Fibroblast of lung (primary cell): Measurements from ENCODE around the gene FHIT. TPM values are rescaled to one million over a fixed set of nuclear protein-coding genes. Genes with fewer than 3 reads are reported as not detected.

Experiments
- DNase-seq, 2 donors: peaks; one replicate each; pipeline versions ENCODE4 v3.0.0 to v3.0.0-alpha.2; 2010; ENCODE audit warnings: low read depth in 2 of 2
- H2AFZ ChIP-seq: 2 replicates; pipeline ENCODE4 v1.5.1; 2012; ENCODE audit warnings: low read length, control low read depth, inconsistent platforms
- H3K27ac ChIP-seq: 2 replicates; pipeline ENCODE4 v1.5.1; 2011; ENCODE audit warnings: low read length, control low read depth; ENCODE audit not compliant: insufficient read depth
- H3K27me3 ChIP-seq: 2 replicates; pipeline ENCODE4 v1.5.1; 2011; ENCODE audit warnings: mild to moderate bottlenecking, low read length; ENCODE audit not compliant: control insufficient read depth, insufficient read depth
- H3K36me3 ChIP-seq: 2 replicates; pipeline ENCODE4 v1.5.1; 2011; ENCODE audit warnings: low read length; ENCODE audit not compliant: control insufficient read depth, insufficient read depth
- H3K4me1 ChIP-seq: 2 replicates; pipeline ENCODE4 v1.5.1; 2011; ENCODE audit warnings: low read length; ENCODE audit not compliant: control insufficient read depth, insufficient read depth; ENCODE audit errors: extremely low read depth
- H3K4me2 ChIP-seq: 2 replicates; pipeline ENCODE4 v1.5.1; 2011; ENCODE audit warnings: low read length, control low read depth; ENCODE audit not compliant: insufficient read depth; ENCODE audit errors: extremely low read depth
- H3K4me3 ChIP-seq, 4 experiments: fragments of 200-600 bp in 1 of 4; sonication (generic) in 1 of 4; replicated peaks in 1 of 4; 2 replicates each; pipeline ENCODE4 v1.5.1; 2011 to 2016; ENCODE audit warnings: low read length in 4 of 4, low read depth in 3 of 4, mild to moderate bottlenecking in 3 of 4, control low read depth in 2 of 4, inconsistent platforms in 1 of 4, mixed read lengths in 1 of 4; ENCODE audit not compliant: insufficient read depth in 1 of 4; ENCODE audit errors: control extremely low read depth in 1 of 4
- H3K79me2 ChIP-seq: 2 replicates; pipeline ENCODE4 v1.5.1; 2012; ENCODE audit warnings: mild to moderate bottlenecking, low read length, inconsistent platforms; ENCODE audit not compliant: control insufficient read depth, insufficient read depth
- H3K9ac ChIP-seq: 2 replicates; pipeline ENCODE4 v1.5.1; 2011; ENCODE audit warnings: mild to moderate bottlenecking, low read length, control low read depth; ENCODE audit not compliant: insufficient read depth
- H3K9me3 ChIP-seq: 2 replicates; pipeline ENCODE4 v1.5.1; 2012; ENCODE audit warnings: low read depth, low read length; ENCODE audit not compliant: control insufficient read depth, insufficient read depth
- H4K20me1 ChIP-seq: 2 replicates; pipeline ENCODE4 v1.5.1; 2011; ENCODE audit warnings: low read length; ENCODE audit not compliant: control insufficient read depth, insufficient read depth; ENCODE audit errors: extremely low read depth
- CTCF ChIP-seq, 2 donors: IDR thresholded peaks in 1 of 2; conservative IDR thresholded peaks in 1 of 2; 1 replicate in 1 of 2; 2 replicates in 1 of 2; pipeline ENCODE4 v1.5.1; 2011 to 2012; ENCODE audit warnings: low read length in 2 of 2, control low read depth in 1 of 2, inconsistent platforms in 1 of 2, low read depth in 1 of 2, mild to moderate bottlenecking in 1 of 2
- EZH2 ChIP-seq: IDR thresholded peaks from 2 replicates; pipeline ENCODE4 v1.5.1; 2012; ENCODE audit warnings: low read length, control low read depth, mild to moderate bottlenecking; ENCODE audit errors: missing control alignments
- polyA plus RNA-seq, 2 donors: library from polyadenylated mRNA; depleted of rRNA in 1 of 2; stranded (reverse) in 1 of 2; unstranded in 1 of 2; fragments of >200 nt; gene quantifications; 2 replicates each; pipeline ENCODE4 v1.2.1, GENCODE V29; 2011 to 2012; ENCODE audit warnings: missing spikeins in 1 of 2
- total RNA-seq: library from RNA; depleted of rRNA; stranded (reverse); fragments of >200 nt; gene quantifications from 2 replicates; pipeline ENCODE4 v1.2.1, GENCODE V29; 2014

FHIT gene
- total and polyA plus RNA-seq, 2 donors (not counting 1 experiment from before 2014, with no cell fraction given) = 0.79 to 2.1 TPM

GRCh38 chr3:60190073-60190472, 1061.2 kb downstream of the FHIT start:
- no peak overlapping the region for H3K9ac ChIP-seq
- no peaks in the 10 kb centered on the region for H3K27me3 ChIP-seq
- H2AFZ ChIP-seq = no peak overlapping the region
- H3K4me3 ChIP-seq = no peak overlapping the region
- no peak for TF ChIP-seq CTCF (conservative IDR thresholded peaks at IDR 0.05 in 1 of 2, IDR thresholded peaks at IDR 0.05 in 1 of 2; ENCODE audit: low read depth in 1 of 2, low read length in 2 of 2)
- TF ChIP-seq EZH2 = no peak
- DNase-seq = peak in 1 of 2 donors; percentile 10
- no peak overlapping the region for H3K27ac ChIP-seq
- H3K9me3 ChIP-seq = no peaks in the 10 kb centered on the region
- no peak overlapping the region for H3K4me2 ChIP-seq
- no peaks in the 10 kb centered on the region for H4K20me1 ChIP-seq
- no peaks in the 10 kb centered on the region for H3K79me2 ChIP-seq
- no peaks in the 10 kb centered on the region for H3K4me1 ChIP-seq
- no peaks in the 10 kb centered on the region for H3K36me3 ChIP-seq

GRCh38 chr3:60189304-60189703, 1061.9 kb downstream of the FHIT start:
- Histone ChIP-seq H3K4me3 (no peak overlapping the region), H3K79me2 (no peaks in the 10 kb centered on the region), H3K36me3 (no peaks in the 10 kb centered on the region), H3K4me2 (no peak overlapping the region), H3K4me1 (no peaks in the 10 kb centered on the region), H3K27ac (no peak overlapping the region), H3K9me3 (no peaks in the 10 kb centered on the region), H4K20me1 (no peaks in the 10 kb centered on the region), H3K27me3 (no peaks in the 10 kb centered on the region), H3K9ac (no peak overlapping the region), H2AFZ (no peak overlapping the region)
- DNase-seq = no peak
- TF ChIP-seq CTCF (conservative IDR thresholded peaks at IDR 0.05 in 1 of 2, IDR thresholded peaks at IDR 0.05 in 1 of 2; ENCODE audit: low read depth in 1 of 2, low read length in 2 of 2) (no peak), EZH2 (no peak)

GRCh38 chr3:60188803-60189202, 1062.4 kb downstream of the FHIT start:
- H3K4me2 ChIP-seq = no peak overlapping the region
- H3K27ac ChIP-seq = no peak overlapping the region
- no peaks in the 10 kb centered on the region for H3K4me1 ChIP-seq
- H3K9me3 ChIP-seq = no peaks in the 10 kb centered on the region
- no peak for DNase-seq
- no peaks in the 10 kb centered on the region for H4K20me1 ChIP-seq
- no peaks in the 10 kb centered on the region for H3K36me3 ChIP-seq
- H3K9ac ChIP-seq = no peak overlapping the region
- no peak overlapping the region for H3K4me3 ChIP-seq
- H2AFZ ChIP-seq = no peak overlapping the region
- no peaks in the 10 kb centered on the region for H3K27me3 ChIP-seq
- TF ChIP-seq CTCF (conservative IDR thresholded peaks at IDR 0.05 in 1 of 2, IDR thresholded peaks at IDR 0.05 in 1 of 2; ENCODE audit: low read depth in 1 of 2, low read length in 2 of 2) (no peak), EZH2 (no peak)
- no peaks in the 10 kb centered on the region for H3K79me2 ChIP-seq
